Epithelial cell of umbilical artery (primary cell): Measurements from ENCODE around the gene CFAP54. TPM values are rescaled to one million over a fixed set of nuclear protein-coding genes. Genes with fewer than 3 reads are reported as not detected.

ENCODE experiments used
- total RNA-seq: library from RNA; depleted of rRNA; stranded (reverse); fragments of >200 nt; gene quantifications from 2 replicates; pipeline ENCODE4 v1.2.3, GENCODE V29; 2014

The CFAP54 gene
- total RNA-seq, result 24.7 and 37.5 TPM in 2 replicates

GRCh38 chr12:96489392-96490056, at the start of gene CFAP54:
Gene CFAP54, plus strand, starts transcription at chr12:96489577. Its CDS starts 33 bp downstream, at chr12:96489610.

DNA sequence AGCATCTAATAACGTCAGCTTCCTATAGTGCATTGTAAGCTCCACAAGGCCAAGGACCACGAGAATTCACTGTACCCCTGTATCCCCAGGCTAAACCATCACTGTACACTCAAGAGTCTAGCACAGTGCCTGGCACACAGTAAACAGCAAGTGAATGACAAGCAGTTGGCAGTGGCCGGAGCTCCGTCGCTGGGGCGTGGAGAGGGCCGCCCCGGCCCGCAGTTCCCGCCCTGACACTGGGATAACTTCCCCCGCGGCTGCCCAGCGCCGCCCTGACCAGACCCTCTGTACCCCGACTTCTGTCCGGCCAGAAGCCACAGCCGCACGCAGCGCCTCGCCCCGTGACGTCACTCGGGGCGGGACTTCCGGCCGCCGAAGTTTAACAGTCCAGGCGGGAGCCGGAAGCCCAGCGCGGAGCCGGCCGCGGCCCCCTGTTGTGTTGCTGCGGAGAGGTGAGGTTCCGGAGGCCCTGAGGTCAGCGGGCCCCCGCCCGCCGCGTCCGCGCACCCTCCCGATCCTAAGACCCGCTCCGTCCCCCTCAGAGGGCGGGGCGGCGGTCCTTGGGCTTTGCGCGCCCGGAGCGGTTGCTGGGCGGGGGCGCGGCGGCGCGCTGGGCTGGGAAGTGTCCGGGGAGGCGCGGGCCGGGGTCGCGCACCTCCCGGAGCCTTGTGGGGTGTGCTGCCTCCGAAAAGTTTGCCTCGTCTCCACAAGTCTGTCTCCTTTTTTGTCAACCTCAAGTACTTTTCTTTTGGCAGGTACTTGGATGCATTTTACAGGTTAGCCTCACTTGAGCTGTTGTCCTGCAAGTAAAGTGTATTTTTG, 417.7 kb downstream of the CFAP54 start, which contains the start of gene NEDD1:
Gene NEDD1, plus strand, starts transcription at position 409 of the 822 bp plus-strand sequence. CDS start 2,503 bp downstream, outside the sequence.

Other genes starting within 250 kb of the CFAP54 start
- gene CDK17, start 89.1 kb upstream of the CFAP54 start, total RNA-seq, result 220 and 225 TPM in 2 replicates